Astrocyte (in vitro differentiated cells and primary cell): ENCODE data around the gene CARM1. TPM values are rescaled to one million over a fixed set of nuclear protein-coding genes. Genes with fewer than 3 reads are reported as not detected.

Experiments
- DNase-seq: peaks from one replicate; pipeline ENCODE4 v3.0.0-alpha.2; 2010; ENCODE audit warnings: low read depth
- FAIRE-seq: peaks from 2 replicates; lab custom pipeline; 2011; peaks lifted over from hg19 to GRCh38; lab: Jason Lieb, UNC
- H2AFZ ChIP-seq: 2 replicates; pipeline ENCODE4 v1.6.0; 2012; ENCODE audit warnings: low read depth, low read length, inconsistent platforms
- H3K27ac ChIP-seq: 2 replicates; pipeline ENCODE4 v1.5.1; 2011; ENCODE audit warnings: low read depth, low read length, inconsistent platforms
- H3K27me3 ChIP-seq: 2 replicates; pipeline ENCODE4 v1.6.0; 2011; ENCODE audit warnings: low read length, inconsistent platforms; ENCODE audit not compliant: insufficient read depth
- H3K36me3 ChIP-seq: 2 replicates; pipeline ENCODE4 v1.5.1; 2011; ENCODE audit warnings: low read length, inconsistent platforms; ENCODE audit not compliant: insufficient read depth
- H3K4me1 ChIP-seq: 2 replicates; pipeline ENCODE4 v1.5.1; 2011; ENCODE audit warnings: low read length, inconsistent platforms; ENCODE audit not compliant: insufficient read depth
- H3K4me2 ChIP-seq: 2 replicates; pipeline ENCODE4 v1.6.0; 2012; ENCODE audit warnings: low read length, inconsistent platforms
- H3K4me3 ChIP-seq: 2 replicates; pipeline ENCODE4 v1.5.1; 2011; ENCODE audit warnings: low read depth, mild to moderate bottlenecking, low read length, inconsistent platforms; ENCODE audit not compliant: insufficient read depth
- H3K79me2 ChIP-seq: 2 replicates; pipeline ENCODE4 v1.6.0; 2012; ENCODE audit warnings: mild to moderate bottlenecking, low read length, inconsistent platforms; ENCODE audit not compliant: insufficient read depth
- H3K9ac ChIP-seq: 2 replicates; pipeline ENCODE4 v1.6.0; 2012; ENCODE audit warnings: mild to moderate bottlenecking, low read length, inconsistent platforms
- H3K9me3 ChIP-seq: 2 replicates; pipeline ENCODE4 v1.5.1; 2012; ENCODE audit warnings: low read depth, mild to moderate bottlenecking, low read length, inconsistent platforms; ENCODE audit not compliant: insufficient read depth
- H4K20me1 ChIP-seq: 2 replicates; pipeline ENCODE4 v1.6.0; 2012; ENCODE audit warnings: low read length, inconsistent platforms; ENCODE audit not compliant: insufficient read depth
- H3K27ac Mint-ChIP-seq: one replicate; pipeline ENCODE4 v1.8.0; 2021; ENCODE audit warnings: mild to moderate bottlenecking, mixed read lengths; ENCODE audit not compliant: unreplicated experiment
- H3K27me3 Mint-ChIP-seq: one replicate; pipeline ENCODE4 v1.8.0; 2021; ENCODE audit warnings: low read depth, mixed read lengths; ENCODE audit not compliant: unreplicated experiment
- H3K36me3 Mint-ChIP-seq: one replicate; pipeline ENCODE4 v1.8.0; 2021; ENCODE audit warnings: low read depth, mixed read lengths; ENCODE audit not compliant: unreplicated experiment
- H3K4me1 Mint-ChIP-seq: one replicate; pipeline ENCODE4 v1.8.0; 2021; ENCODE audit warnings: low read depth, mixed read lengths; ENCODE audit not compliant: unreplicated experiment
- H3K4me3 Mint-ChIP-seq: one replicate; pipeline ENCODE4 v1.8.0; 2021; ENCODE audit warnings: mild to moderate bottlenecking, moderate library complexity, mixed read lengths; ENCODE audit not compliant: unreplicated experiment
- H3K9me3 Mint-ChIP-seq: one replicate; pipeline ENCODE4 v1.8.0; 2021; ENCODE audit warnings: mild to moderate bottlenecking, mixed read lengths; ENCODE audit not compliant: unreplicated experiment
- EZH2 ChIP-seq: IDR thresholded peaks from 2 replicates; pipeline ENCODE4 v1.6.1; 2012; ENCODE audit warnings: mild to moderate bottlenecking, low read length, inconsistent platforms; ENCODE audit not compliant: insufficient read depth
- total RNA-seq: library from RNA; stranded (reverse); gene quantifications from 2 replicates; pipeline ENCODE4 v1.2.1, GENCODE V29; 2021
- TF ChIP-seq, protein P1 (sequence below): IDR thresholded peaks from 2 replicates; pipeline ENCODE4 v1.5.1; 2011; ENCODE audit warnings: low read depth, mild to moderate bottlenecking, inconsistent platforms, low read length, moderate library complexity; ENCODE audit not compliant: insufficient read depth

CARM1 gene
- total RNA-seq, 1 donor from 2014 or later, result 62.6 TPM

DNA sequence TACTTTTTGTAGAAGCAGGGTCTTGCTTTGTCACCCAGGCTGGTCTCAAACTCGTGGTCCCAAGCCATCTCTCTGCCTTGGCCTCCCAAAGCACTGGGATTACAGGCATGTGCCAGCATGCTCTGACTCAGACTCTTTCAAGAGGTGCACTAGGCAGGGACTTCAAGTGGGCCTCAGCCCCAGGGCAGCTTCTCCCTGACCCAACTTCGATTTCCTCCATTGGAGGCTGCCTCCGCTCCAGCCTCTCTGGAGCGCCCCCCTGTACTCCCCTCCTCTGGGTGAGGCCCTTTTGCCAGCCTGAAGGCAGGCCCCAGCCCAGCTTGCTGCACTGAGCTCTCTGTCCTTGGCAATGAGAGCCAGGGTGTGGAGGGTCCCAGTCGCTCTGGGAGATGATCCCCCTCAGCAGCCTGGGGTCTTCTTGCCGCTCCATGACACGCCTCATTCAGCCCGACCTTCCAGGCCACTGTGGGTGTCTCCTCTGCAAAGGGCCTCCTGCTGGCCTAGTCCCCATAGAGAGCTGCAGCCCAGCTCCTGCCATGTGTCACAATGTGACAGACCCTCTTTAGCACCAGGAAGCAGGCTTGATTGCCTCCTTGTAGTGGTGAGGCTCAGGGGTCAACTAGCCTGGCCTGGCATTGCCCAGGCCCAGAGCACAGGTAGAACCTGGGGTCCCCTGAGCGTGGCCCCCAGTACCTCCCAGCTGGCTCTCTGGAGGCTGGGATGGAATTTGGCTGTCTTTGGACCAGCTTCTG lies 16.4 kb downstream of the CARM1 start:
- Mint-ChIP-seq H3K27me3 (no peaks in the 10 kb centered on the region), H3K4me3 (no peak overlapping the region)
- H3K4me3 ChIP-seq, result no peak overlapping the region

DNA sequence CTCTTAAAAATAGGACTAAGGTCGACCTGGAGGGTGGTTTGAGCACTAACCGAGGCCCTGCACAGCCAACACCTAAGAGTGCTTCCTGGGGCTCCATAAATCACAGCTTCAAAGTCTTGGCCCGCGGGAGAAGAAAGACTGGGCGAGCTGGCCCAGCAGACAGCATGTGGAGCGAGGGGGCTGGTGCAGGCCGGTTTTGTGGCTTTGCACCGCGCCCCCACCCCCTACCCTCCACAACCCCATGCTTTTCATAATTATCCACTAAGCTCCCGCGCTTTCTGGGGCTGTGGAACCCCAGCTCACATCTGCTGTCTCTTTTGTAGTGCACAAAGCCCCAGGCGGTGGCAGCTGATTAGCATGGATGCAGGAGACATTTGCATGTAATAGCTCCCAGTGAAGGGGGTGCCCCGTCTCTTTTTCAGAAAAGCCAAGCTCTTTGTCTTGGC lies 17.1 kb downstream of the CARM1 start:
- Mint-ChIP-seq H3K4me3 (no peak overlapping the region), H3K27me3 (no peaks in the 10 kb centered on the region), H3K4me1 (peaks cover 20% of the 10 kb centered on the region), H3K27ac (no peak overlapping the region), H3K36me3 (no peaks in the 10 kb centered on the region), H3K9me3 (no peaks in the 10 kb centered on the region)
- no peaks in the 10 kb centered on the region for H3K27me3 ChIP-seq
- no peak overlapping the region for H3K4me3 ChIP-seq
- peaks cover 79% of the 10 kb centered on the region for H4K20me1 ChIP-seq
- no peak overlapping the region for H3K27ac ChIP-seq
- peaks cover 67% of the 10 kb centered on the region for H3K79me2 ChIP-seq
- no peaks in the 10 kb centered on the region for H3K9me3 ChIP-seq
- H3K4me1 ChIP-seq, result peaks cover 12% of the 10 kb centered on the region
- TF ChIP-seq, protein P1, sequence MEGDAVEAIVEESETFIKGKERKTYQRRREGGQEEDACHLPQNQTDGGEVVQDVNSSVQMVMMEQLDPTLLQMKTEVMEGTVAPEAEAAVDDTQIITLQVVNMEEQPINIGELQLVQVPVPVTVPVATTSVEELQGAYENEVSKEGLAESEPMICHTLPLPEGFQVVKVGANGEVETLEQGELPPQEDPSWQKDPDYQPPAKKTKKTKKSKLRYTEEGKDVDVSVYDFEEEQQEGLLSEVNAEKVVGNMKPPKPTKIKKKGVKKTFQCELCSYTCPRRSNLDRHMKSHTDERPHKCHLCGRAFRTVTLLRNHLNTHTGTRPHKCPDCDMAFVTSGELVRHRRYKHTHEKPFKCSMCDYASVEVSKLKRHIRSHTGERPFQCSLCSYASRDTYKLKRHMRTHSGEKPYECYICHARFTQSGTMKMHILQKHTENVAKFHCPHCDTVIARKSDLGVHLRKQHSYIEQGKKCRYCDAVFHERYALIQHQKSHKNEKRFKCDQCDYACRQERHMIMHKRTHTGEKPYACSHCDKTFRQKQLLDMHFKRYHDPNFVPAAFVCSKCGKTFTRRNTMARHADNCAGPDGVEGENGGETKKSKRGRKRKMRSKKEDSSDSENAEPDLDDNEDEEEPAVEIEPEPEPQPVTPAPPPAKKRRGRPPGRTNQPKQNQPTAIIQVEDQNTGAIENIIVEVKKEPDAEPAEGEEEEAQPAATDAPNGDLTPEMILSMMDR, result no peak
- TF ChIP-seq EZH2, result no peak
- H2AFZ ChIP-seq, result no peak overlapping the region
- no peaks in the 10 kb centered on the region for H3K36me3 ChIP-seq
- H3K9ac ChIP-seq, result no peak overlapping the region
- DNase-seq, result no peak
- no peak for FAIRE-seq
- H3K4me2 ChIP-seq, result no peak overlapping the region

More for the DNA sequence above, 16.4 kb downstream of the CARM1 start:
- Mint-ChIP-seq H3K36me3 (no peaks in the 10 kb centered on the region), H3K27ac (no peak overlapping the region), H3K9me3 (no peaks in the 10 kb centered on the region), H3K4me1 (peaks cover 20% of the 10 kb centered on the region)
- Histone ChIP-seq H3K36me3 (no peaks in the 10 kb centered on the region), H4K20me1 (peaks cover 81% of the 10 kb centered on the region), H3K27me3 (no peaks in the 10 kb centered on the region), H3K4me1 (peaks cover 12% of the 10 kb centered on the region), H3K9ac (no peak overlapping the region), H3K4me2 (no peak overlapping the region), H3K9me3 (no peaks in the 10 kb centered on the region), H2AFZ (no peak overlapping the region), H3K27ac (no peak overlapping the region), H3K79me2 (peaks cover 73% of the 10 kb centered on the region)
- FAIRE-seq (no peak), DNase-seq (no peak)
- no peak for TF ChIP-seq EZH2
- TF ChIP-seq, protein P1, result no peak

- no peak overlapping the region for H3K9ac ChIP-seq
- peaks cover 84% of the 10 kb centered on the region for H4K20me1 ChIP-seq
- H2AFZ ChIP-seq, result no peak overlapping the region
- H3K79me2 ChIP-seq, result peaks cover 68% of the 10 kb centered on the region
- no peak overlapping the region for H3K4me2 ChIP-seq
- H3K27me3 ChIP-seq, result no peaks in the 10 kb centered on the region
- Mint-ChIP-seq H3K27ac (no peak overlapping the region), H3K36me3 (peaks cover 3% of the 10 kb centered on the region), H3K27me3 (no peaks in the 10 kb centered on the region), H3K4me1 (peaks cover 18% of the 10 kb centered on the region), H3K9me3 (no peaks in the 10 kb centered on the region), H3K4me3 (no peak overlapping the region)
- peaks cover 15% of the 10 kb centered on the region for H3K4me1 ChIP-seq
- H3K36me3 ChIP-seq, result no peaks in the 10 kb centered on the region
- no peak for TF ChIP-seq EZH2
- TF ChIP-seq, protein P1, result no peak
- no peak overlapping the region for H3K27ac ChIP-seq
- FAIRE-seq, result no peak
- no peaks in the 10 kb centered on the region for H3K9me3 ChIP-seq
- no peak for DNase-seq
- no peak overlapping the region for H3K4me3 ChIP-seq
These were observed 18.5 kb downstream of the CARM1 start for GRCh38 chr19:10889880-10890279.
